HEK293T (cell line): ENCODE data around the gene SERPINE1.

Experiments used
- CTBP1 ChIP-seq: fragments of 450-650 bp; IDR thresholded peaks from 2 replicates; pipeline ENCODE4 v1.6.1; 2016; ENCODE audit warnings: borderline replicate concordance
- HDGF ChIP-seq: fragments of 450-650 bp; IDR thresholded peaks from 2 replicates; pipeline ENCODE4 v1.6.1; 2017; ENCODE audit warnings: antibody characterized with exemption, borderline replicate concordance

DNA sequence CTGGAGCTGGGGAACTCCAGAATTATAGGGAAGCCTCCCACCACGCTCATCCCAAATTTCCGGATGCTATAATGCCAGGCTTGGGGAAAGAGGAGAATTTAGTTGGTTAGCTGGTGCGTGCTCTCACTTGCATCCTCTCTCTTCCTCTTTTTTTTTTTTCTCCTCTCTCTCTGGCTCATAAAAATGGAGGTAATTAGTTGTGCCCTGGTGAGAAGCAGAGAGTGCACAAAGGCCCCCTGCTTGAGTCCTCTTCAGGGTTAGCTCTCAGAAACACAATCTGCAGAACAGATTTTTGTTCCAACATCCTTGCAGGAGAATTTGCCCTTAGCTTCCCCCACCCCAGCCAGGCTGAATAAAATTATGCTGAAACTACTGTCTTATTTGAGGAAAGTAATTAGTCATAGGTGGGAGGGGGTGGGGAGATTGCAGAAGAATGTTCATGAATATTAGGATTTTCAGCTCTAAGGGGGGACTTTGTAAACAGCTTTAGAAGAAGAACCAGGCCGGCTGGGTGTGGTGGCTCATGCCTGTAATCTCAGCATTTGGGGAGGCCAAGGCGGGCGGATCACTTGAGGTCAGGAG, 7.6 kb downstream of the SERPINE1 start:
- no peak for TF ChIP-seq CTBP1
- no peak for TF ChIP-seq HDGF
